NCI-H524 treated with DMSO at 0.1 percent for 48 hours (cell line): ENCODE data around the gene OR8G1.
"Not testable (repeated sequence)": the region's sequence is repeated elsewhere in the genome, so short reads cannot be mapped to it uniquely, and the experiment has no call there.

Experiments used
- DNase-seq: peaks from one replicate; lab custom pipeline; 2025; lab: John Stamatoyannopoulos, UW

Gene OR8G1, protein sequence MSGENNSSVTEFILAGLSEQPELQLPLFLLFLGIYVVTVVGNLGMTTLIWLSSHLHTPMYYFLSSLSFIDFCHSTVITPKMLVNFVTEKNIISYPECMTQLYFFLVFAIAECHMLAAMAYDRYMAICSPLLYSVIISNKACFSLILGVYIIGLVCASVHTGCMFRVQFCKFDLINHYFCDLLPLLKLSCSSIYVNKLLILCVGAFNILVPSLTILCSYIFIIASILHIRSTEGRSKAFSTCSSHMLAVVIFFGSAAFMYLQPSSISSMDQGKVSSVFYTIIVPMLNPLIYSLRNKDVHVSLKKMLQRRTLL

DNA sequence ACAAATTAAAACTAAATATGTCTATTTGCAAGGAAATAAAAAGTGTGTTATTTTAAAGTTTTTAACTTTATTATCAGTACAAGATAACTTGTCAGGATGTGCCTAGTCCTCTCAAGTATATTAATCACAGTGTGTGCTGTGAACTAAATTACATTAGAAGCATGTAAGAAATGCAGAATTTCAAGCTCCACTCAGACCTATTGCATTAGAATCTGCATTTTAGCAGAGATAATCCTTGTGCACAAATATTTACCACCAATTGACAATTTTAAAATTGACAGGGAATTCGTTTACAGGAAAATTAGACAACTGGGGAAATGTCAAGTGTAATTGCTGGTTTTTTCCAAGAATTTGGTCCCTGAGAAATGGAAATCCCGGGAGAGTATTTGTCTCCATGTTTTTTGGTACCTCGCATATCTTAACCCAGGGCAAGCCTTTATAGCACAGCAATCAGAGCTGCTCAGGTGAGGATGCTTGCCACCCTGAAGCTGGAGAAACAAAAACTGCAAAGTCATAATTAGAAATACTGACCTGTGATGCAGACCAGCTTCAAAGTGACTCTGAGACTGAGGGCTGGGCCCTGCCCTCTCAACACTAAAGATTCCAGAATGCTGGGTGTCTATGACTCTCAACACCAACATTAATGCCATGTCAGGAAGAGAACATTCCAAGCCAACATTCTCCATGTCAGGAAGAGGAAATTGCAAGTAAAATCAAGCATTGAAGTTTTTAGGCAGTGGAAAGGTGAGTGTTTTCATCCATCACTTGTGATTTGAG, at the start of gene OR8G1:
OR8G1 (plus strand) TSS at position 475 of the 777 bp plus-strand sequence. CDS start 8,581 bp downstream, outside the sequence.
- no peak for DNase-seq

DNA sequence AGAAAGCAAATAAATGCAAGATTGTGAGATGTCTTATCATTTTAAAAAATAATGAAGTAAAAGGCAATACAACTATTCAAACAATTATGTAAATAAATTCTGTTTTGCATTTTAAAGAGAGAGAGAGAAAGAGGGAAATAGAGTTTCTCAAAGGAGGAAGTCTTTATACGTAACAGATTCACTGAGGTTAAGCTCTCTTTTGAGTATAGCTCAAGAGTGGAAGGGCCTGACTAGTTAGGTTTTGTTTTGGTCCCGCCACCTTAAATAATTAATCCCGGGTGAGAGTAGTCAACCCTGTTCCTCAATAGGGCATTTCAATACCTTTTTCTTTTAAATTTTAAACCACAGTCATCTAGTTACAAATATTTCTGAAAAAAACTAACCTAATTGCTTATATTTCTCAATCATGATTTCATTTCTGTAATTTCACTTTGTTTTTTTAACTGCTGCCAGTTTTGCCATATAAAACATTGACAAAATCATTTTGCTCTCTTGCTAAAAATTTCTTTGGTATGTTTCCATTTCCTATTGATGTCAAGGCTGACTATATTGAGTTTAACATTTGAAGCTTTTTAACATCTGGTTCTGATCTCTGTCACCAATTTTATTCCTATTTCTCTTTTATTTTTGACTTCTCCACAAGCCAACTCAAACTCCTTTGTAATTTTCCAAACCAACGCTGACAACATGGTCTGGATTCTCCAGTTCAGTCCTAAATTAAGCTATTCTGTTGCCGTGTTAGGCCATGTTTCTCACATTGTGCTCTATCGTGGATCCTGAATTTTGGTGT, 47.5 kb upstream of the OR8G1 start:
- no peak for DNase-seq

DNA sequence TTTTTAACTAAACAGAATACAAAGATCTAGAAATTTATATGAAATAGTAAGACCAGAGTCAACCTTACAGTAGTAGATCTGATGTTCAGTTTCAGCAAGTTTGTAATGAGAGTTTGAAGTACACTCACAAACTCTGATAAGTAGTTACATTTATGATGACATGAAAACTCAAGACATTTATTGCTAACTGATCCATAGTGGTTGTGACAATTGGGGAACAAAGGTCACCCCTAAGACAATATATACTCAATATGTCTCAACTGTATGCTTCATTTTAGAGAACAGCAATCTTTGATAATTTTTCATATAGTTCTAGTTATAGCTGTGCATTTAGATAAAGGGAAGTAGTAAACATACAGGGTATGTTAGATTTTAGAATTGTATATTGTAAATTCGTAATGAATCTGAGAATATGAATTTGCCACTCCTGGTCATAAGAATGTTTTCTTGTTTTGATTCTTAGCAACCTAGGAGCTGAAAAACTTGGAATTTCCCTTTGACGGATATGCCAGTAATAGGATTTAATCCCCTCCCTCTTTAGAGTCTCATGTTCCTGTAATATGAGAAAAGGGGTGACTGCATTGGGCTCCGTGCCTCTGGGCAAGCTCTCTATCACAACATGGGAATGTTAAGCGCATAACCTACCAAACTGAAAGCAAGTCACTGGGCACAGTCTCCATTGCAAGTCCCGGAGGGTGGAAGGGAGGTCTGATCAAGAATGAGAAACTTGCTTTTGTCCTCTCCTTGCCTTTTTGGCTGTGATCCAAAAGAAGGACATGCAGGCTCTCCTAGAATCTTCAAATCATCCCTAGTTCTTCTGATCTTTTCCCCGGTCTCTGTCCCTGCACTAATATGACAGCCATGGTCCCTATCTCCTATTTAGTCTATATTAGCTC, 46.4 kb upstream of the OR8G1 start:
- no peak for DNase-seq

DNA sequence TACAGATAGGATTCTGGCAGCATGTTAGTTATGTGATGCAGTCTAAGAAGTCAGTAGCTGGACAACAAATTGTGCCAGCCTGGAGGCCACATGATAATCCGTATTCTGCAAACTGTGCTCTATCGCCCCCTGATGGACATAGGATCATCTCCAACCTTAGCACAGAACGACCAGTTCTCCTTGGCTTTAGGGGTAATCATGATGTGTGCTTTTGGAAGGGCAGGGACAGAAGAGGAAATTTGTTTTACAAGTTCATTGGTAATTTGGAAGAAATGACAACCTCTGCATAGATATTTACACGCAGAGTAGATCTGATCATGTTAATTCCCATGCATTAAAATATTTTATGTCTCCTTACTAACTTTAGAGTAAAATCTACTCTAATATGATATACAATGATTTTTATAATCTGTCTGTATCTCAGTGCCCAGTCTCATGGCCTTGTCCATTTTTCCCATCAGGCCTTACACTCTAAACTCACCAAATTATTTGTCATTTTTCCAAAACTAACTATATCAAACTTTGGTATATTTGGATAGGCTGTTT, 45.6 kb upstream of the OR8G1 start:
- no peak for DNase-seq

DNA sequence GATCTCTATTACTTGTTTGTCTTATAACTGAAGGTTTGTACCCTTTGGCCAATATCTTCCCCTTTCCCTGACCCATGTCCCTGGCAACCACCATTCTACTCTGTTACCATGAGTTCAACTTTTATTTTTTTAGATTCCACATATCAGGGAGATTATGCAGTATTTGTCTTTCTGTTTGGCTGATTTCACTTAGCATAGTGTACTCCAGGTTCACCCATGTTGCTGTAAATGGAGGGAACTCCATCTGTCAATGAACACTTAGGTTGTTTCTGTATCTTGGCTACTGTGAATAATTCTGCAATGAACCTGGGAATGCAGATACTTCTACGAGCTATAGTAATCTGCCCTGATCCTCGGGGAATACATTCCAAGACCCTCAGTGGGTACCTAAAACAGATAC, 42.9 kb upstream of the OR8G1 start:
- DNase-seq, result no peak

DNA sequence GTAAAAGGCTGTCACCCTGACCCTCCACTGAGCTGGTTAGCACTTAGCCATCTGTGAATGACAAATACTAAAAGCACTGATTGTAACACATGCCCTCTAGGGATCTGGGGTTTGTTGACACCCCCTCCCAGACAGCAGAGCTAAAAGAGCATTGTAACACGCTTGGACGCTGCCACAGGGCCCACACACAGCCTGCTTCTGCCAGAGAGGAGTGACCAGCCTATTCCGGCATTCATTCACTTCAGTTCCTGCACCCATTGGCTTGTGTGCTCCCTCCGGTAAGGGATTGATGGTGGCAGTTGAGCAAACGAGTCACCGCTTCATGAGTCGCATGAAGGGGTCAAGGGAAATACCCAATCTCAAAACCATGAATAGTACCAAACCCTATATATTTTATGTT, 42.0 kb upstream of the OR8G1 start:
- no peak for DNase-seq

DNA sequence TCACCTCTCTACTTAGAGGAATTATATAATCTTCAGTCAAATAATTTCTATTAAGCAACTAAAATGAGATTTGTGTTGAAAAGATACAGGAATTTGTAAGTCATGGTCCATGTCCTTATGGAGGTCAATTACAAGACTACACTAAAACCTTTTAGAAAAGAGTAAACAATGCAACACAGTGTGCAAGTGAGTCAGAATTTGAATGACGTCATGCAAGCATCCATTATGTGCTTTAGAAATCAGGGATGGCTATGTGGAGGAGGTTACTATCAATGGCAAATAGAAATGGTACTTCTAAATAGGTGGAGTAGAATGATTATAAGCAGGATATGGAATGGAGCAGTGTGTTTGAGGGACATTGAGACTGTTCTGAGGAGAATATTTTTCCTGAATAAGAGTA, 41.2 kb upstream of the OR8G1 start:
- no peak for DNase-seq

DNA sequence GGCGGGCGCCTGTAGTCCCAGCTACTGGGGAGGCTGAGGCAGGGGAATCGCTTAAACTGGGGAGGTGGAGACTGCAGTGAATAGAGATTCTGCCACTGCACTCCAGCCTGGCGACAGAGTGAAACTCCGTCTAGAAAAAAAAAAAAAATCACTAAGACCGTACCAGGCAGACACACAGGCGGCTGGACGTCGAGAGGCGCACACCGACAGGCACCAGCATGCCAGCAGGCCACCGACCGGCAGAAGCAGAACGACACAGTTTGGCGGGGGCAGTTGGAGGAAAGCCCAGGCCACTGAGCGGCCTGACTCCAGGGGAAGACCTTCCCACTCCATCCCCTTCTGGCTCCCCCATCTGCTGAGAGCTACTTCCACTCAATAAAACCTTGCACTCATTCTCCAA, 40.2 kb upstream of the OR8G1 start:
- DNase-seq, result no peak

DNA sequence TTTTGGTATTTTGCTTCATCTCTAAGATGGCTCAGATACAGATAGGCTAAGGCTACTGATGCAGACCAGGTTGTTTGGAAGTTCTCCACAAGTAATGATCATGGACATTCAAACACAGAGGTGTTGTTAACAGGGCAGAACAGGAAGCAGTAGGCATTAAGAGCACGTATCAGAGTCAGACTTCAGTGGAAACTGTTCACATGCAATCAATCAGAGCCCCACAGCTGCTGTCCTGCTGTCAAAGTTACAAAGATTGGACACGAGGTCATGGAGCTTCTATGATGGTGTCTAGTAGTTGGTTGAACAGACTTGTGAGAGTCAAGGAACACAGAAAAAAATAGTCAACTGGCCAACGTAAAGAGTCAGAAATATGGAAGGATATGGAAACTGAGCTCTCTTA, 37.9 kb upstream of the OR8G1 start:
- DNase-seq, result no peak

DNA sequence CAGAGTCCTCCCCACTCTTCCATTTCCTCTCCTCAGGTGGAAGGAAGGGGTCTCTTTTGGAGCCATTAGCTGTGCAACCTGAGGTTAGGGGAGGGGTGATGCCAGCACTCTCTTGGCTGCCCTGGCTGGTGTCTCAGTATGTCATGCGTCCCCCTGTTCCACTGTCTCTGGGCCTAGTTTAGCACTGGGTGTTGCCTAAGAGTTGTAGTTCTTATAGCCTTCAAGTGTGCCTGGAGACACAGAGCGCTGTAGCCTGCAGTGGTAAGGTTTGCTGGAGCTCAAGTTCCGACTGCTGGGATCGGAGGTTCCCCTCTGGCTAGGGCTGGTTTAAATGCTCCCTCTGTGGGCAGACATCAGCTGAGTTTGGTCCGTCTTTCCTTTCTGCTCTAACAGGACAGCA, 36.9 kb upstream of the OR8G1 start:
- DNase-seq, result no peak

DNA sequence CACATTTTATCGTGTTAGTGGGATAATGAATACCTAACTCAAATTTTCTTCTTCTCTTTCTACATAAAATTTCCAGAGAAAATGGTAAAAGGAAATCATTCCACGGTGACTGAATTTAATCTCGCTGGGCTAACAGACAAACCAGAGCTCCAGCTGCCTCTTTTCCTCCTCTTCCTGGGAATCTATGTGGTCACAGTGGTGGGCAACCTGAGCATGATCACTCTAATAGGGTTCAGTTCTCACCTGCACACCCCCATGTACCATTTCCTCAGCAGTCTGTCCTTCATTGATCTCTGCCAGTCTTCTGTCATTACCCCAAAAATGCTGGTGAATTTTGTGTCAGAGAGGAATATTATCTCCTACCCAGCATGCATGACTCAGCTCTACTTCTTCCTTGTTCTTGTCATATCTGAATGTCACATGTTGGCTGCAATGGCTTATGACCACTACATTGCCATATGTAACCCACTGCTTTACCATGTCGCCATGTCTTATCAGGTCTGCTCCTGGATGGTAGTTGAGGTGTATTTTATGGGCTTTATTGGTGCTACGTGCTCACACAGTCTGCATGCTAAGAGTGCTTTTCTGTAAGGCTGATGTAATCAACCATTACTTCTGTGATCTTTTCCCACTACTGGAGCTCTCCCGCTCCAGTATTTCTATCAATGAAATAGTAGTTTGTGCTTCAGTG, 33.6 kb upstream of the OR8G1 start:
- DNase-seq, result no peak

DNA sequence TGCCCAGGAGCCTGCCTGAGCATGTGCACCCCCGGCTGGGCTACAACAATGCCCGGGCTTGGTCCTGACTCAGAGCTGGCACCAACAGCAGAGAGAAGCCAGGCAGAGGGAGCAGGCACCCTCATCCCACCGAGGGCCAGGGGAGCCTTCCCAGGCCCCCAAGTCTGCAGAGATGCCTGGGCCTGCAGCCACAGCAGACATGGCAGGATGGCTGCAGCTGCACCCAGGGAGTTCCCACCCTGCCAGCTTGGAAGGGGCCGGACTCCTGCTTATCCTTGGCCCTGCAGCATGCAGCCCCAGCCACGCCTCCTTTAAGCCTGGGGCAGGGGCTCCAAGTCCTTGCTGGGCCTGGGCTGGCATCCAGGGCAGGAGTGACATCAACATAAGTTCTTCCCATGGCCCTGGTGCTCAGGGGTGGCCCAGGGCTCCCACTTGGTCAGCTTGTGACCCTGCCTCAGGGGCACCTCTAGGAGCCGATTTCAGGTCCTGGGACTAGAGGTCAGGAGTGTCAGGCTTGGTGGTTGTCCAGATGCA, 31.0 kb upstream of the OR8G1 start:
- no peak for DNase-seq

DNA sequence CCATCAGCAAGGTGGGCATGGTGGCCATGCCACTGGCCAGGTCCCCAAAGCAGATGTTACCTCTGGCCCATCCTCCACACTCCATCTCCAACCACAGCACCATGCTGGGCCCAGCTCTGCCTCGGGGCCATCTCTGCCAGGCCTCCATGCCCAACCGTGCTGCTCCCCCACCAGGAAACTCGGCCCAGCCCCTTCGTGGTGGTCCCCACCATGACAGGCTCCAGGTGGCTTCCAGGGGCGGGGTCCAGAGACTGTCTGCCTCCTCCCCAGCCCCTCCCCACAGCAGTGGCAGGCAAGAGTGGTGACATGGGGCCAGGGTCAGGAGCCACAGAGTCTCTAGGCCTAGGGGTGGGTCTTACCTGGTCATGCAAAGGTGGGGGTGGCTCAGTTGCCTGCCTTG, 30.5 kb upstream of the OR8G1 start:
- DNase-seq, result no peak

DNA sequence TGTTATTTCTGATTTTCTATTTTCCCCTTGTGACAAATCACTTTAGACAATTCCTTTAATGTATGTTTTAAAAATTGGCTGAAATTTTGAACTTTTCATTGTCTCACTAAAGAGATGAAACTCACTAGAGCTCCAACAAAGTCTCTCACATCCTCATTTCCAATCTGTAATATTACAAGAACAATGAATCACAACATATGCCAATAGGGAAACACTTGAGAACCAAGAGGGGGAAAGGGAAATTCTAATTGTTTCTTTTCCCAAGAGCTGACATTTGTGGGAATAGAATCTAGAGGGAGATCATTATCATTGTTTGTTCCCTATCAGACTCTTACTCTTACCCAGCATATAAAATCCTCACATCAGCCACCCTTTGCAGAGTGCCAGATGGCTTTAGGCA, 29.6 kb upstream of the OR8G1 start:
- no peak for DNase-seq

DNA sequence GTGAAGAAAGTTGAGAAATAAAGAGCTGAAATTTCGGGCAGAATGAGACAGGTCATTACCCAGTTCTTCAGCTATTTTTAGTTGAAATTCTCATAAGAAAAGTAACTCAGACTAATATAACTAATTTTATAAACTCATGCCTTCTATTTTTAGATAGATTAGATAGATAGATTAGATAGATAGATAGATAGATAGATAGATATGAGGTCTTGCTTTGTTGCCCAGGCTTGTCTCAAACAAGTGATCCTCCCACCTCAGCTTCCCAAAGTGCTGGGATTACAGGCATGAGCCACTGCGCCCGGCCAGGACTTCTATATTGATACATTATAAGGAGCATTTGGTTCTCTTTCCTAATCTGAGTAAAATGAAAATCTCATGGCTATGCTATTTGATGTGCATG, 26.9 kb upstream of the OR8G1 start:
- no peak for DNase-seq

DNA sequence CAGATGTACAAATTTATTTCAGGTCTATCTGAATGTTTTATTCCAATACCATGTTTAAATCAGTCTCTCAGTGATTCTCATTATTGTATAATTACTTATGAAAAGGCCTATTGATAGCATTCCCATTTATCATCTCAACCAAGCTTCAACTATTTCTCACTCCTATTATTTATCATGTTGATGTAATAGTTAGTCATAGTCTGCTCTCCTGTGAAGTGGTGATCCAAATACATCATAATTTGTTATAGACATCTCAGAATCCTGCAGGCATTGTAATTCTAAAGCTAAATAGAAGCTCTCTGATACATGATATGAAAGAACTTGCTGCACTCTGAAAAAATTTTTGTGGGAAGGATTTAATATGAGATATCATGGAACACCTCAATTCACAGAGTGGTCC, 21.8 kb upstream of the OR8G1 start:
- DNase-seq, result no peak

DNA sequence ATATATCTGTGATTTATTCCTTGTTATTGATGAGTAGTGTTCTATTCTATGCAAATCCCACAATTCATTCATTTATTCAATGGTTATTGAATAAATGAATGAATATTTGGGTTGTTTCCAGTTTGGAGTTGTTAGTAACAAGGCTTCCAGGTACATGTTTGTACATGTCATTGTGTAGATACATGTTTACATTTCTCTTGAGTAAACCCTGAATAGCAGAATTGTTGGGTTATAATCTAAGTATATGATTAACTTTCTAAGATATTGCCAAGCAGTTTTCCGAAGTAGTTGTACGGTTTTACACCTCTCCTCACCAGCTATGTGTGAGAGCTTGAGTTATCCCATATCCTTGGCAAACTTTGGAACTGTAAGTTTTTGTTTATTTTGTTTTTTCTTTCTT, 18.5 kb upstream of the OR8G1 start:
- no peak for DNase-seq

DNA sequence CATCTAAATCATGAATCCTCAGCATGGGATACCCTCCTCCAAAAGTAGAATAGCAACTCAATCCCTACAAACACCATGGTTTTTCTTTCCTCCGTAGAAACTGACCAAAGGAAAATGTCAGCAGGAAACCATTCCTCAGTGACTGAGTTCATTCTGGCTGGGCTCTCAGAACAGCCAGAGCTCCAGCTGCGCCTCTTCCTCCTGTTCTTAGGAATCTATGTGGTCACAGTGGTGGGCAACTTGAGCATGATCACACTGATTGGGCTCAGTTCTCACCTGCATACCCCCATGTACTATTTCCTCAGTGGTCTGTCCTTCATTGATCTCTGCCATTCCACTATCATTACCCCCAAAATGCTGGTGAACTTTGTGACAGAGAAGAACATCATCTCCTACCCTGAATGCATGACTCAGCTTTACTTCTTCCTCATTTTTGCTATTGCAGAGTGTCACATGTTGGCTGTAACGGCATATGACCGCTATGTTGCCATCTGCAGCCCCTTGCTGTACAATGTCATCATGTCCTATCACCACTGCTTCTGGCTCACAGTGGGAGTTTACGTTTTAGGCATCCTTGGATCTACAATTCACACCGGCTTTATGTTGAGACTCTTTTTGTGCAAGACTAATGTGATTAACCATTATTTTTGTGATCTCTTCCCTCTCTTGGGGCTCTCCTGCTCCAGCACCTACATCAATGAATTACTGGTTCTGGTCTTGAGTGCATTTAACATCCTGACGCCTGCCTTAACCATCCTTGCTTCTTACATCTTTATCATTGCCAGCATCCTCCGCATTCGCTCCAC, 16.1 kb upstream of the OR8G1 start:
- DNase-seq, result not testable (repeated sequence)

DNA sequence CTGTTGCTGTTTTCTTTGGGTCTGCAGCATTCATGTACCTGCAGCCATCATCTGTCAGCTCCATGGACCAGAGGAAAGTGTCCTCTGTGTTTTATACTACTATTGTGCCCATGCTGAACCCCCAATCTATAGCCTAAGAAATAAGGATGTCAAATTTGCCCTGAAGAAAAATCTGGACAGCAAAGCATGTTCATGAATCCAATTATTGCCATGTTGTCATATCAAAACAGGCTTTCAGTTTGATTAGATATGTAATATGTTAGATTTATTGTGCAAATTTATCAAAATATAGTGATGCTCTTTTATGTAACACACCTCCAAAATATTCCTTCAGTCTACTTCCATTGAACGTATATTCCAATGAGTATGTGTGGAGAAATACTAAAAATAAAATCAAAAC, 15.4 kb upstream of the OR8G1 start:
- DNase-seq, result no peak

DNA sequence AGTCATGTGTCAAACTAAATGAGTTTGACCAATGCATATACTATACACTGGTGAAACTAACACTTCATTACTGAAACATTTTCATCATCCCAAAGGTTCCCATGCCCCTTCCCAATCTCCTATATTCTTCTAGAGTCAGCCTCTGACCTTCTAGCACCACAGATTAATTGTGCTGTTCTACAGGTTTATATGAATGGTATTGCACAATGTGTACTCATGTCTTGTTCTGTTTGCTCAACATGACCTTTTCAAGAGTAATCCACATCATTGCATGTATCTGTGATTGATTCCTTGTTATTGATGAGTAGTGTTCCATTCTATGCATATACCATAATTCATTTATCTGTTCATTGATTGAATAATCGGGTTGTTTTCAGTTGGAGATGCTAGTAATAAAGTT, 7.5 kb upstream of the OR8G1 start:
- no peak for DNase-seq
